GM18507 (cell line): Measurements from ENCODE around the gene PDCD1.
A peak's percentile ranks its signal among the peaks of the same experiment; 100 is the strongest.

ENCODE experiments used
- DNase-seq: peaks from one replicate; pipeline ENCODE4 v3.0.0; 2011; ENCODE audit warnings: low read depth; ENCODE audit not compliant: insufficient read length; ENCODE audit errors: extremely low spot score
- FAIRE-seq: peaks from 2 replicates; lab custom pipeline; 2011; peaks lifted over from hg19 to GRCh38; lab: Jason Lieb, UNC

Gene PDCD1

DNA sequence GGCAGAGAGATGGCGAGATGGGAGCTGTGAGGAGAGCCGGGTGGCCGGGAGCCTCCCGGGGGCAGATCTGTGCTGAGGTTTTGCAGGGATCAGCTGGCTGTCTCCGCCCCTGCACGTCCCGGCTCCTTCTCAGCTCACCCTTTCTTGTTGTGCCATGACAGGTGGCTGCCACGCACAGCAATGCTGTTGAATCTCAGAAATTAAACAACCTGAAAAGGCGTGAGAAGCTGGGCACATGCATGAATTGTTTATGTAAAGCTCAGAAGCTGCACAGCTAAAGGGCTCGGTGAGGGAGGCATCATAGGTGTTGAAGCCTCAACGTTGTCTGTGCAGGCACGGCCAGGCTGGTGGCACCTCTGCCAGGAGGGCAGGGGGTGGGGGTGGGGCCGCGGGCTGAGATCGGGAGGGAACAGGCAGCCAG is 10.0 kb upstream of the PDCD1 start:
- DNase-seq (no peak), FAIRE-seq (no peak)

GRCh38 chr2:241867776-241868420 is 9.2 kb upstream of the PDCD1 start:
- DNase-seq (no peak), FAIRE-seq (no peak)

DNA sequence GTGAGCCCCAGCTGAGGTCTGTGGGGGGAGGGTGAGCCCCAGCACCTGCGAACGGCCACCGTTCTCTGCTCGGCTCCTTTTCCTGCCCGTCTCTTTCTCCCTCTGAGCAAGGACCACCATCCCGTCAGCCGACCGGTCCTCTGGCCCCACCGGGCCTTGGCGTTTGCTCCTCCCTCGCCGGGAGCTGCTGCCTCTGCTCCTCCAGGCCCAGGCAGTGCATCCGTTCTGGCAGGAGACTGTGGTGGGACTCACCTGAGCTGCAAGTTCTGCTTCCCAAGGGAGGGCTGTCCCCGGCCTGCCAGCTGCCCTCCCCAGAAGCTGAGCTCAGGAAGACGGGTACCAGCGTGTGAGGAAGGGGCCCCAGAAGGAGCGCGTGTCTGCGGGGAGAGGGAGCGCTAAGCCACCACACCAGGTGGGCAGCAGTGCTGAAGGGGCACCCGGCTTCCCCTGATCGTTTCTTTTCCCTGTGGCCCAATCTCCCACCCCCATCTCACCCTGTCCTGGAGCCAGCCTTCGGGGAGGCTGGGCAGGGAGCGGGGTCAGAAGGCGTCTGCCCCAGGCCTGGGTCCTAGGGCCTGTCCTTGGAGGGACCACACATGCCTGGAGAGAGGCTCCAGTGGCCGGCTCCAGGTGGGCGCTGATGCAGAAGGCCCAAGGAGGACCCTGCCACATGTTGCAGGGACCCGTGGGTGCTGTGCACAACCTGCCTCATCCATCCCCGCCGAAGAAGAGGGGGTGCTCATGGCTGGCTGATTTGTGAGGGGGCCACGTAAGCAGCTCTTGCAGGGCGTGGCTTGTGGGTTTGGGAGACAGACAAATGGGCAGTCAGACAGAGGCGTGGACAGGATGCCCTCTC is 8.3 kb upstream of the PDCD1 start:
- no peak for DNase-seq
- no peak for FAIRE-seq

DNA sequence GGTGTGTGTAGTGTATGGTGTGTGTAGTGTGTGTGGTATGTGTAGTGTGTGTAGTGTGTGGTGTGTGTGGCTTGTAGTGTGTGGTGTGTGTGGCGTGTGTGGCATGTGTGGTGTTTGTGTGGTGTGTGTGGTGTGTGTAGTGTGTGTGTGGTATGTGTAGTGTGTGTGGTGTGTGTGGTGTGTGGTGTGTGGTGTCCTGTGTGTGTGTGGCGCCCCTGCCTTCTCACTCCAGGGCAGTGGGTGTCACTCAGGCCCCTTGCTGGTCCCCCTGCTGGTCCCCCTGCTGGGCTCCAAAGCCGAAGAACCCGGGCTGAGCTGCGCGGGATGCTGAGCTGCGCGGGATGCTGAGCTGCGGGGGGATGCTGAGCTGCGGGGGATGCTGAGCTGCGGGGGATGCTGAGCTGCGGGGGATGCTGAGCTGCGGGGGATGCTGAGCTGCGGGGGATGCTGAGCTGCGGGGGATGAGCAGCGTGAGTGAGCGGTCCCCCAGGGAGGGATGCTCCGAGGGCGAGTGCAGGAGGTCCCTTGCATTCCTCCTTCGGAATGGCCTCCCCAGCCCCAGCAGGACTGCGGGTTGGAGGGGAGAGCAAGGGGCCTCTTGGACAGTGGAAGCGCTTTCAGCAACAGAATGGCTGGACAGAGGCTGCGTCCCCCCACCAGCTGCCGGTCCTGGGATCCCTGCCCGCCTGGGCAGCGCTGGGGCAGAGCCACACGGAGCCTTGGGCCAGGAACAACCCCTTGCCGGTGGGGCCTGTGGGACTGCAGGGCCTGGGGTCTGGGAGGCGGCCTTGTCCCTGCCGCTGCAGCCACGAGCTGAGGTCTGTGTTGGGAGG is 7.5 kb upstream of the PDCD1 start:
- DNase-seq (no peak), FAIRE-seq (no peak)

DNA sequence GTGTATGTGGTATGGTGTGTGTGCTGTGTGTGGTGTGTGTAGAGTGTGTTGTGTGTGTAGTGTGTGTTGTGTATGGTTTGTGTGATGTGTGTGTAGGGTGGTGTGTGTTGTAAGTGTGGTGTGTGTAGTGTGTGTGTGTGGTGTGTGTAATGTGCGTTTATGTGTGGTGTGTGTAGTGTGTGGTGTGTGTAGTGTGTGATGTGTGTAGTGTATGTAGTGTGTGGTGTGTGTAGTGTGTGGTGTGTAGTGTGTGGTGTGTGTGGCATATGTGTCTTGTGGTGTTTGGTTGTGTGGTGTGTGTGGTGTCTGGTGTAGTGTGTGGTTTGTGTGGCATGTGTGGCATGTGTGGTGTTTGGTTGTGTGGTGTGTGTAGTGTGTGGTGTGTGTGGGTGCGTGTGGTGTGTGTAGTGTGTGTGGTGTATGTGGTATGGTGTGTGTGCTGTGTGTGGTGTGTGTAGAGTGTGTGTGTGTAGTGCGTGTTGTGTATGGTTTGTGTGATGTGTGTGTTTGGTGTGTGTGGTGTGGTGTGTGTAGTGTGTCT is 6.8 kb upstream of the PDCD1 start:
- FAIRE-seq (peak; percentile 82), DNase-seq (no peak)

DNA sequence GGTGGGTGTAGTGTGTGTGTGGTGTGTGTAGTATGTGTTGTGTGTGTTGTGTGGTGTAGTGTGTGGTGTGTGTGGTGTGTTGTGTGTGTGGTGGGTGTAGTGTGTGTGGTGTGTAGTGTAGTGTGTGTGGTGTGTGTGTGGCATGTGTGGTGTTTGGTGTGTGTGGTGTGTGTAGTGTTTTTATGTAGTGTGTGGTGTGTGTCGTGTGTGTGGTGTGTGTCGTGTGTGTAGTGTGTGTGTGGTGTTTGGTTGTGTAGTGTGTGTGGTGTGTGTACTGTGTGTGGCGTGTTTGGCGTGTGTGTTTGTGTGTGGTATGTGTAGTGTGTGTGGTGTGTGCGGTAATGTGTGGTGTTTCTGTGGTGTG is 6.1 kb upstream of the PDCD1 start:
- FAIRE-seq (no peak), DNase-seq (no peak)

GRCh38 chr2:241864168-241864849 is 5.6 kb upstream of the PDCD1 start:
- FAIRE-seq: peak; percentile 82
- no peak for DNase-seq

DNA sequence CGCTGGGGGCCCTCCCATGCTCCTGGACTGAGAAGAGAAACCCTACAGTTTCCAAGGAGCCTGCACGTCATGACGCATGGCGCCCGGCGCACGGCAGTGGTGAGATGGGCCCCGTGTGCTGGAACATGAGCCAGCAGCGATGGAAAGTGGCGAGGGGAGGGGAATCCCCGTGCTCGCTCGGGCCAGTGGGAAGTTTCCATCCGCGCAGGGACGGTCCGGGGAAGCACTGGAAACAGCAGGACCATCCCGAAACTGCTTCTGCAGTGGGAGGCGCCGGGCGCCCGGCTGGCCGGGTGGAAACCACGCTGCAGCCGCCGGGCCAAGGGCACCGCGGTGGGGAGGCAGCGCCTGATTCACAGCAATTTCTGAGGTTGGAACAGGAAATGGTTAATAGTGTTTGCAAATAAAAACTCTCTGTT is 4.9 kb upstream of the PDCD1 start:
- peak; percentile 82 for FAIRE-seq
- no peak for DNase-seq

DNA sequence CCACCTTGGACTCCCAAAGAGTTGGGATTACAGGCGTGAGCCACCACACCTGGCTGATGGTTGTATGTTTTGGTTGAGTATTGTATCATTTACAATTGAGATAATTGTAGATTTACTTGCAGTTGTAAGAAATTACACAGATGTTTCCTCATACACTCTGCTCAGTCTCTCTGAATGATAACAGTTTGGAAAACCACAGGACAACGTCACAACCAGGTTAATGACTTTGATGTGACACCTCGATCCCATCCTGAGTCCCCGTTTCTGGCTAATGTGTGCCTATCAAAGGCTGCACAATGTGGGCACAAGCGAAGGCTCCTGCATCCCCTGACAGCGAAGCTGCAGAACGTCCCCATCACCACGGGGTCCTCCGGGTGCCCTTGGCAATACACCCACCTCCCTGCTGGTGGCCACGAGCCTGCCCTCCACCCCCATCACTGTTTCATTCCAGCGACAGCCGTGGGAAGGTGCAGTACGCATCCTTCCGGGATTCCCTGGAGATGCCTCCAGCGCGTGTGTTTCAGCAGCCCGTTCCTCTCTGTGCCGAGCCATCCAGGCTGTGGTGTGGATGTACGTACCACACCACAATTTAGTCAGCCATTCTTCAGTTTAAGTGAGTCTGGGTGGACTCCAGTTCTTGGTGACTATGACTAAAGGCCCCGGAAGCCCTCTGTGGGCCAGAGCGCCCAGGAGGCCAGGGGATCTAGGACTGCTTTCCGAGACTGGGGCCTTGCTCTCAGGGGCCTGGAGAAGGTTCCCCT is 4.3 kb upstream of the PDCD1 start:
- no peak for FAIRE-seq
- no peak for DNase-seq

DNA sequence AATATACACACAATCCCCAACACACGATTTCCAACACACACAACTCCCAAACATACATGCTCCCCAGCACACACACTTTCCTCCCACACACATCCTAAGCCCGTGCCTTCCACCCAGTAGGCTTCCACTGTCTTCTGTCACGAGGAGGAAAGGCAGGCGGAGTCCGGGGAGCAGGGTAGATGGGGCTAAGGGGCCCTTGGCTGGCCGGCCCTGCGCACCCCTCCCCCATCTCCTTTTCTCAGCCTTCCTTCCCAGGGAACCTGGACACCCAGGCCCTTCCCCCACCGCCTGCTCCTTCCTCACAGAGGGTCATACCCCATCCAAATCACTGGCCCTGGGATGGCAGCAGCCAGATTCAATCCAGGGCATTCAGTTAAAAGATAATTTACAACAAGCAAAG is 3.4 kb upstream of the PDCD1 start:
- FAIRE-seq: no peak
- DNase-seq: no peak

DNA sequence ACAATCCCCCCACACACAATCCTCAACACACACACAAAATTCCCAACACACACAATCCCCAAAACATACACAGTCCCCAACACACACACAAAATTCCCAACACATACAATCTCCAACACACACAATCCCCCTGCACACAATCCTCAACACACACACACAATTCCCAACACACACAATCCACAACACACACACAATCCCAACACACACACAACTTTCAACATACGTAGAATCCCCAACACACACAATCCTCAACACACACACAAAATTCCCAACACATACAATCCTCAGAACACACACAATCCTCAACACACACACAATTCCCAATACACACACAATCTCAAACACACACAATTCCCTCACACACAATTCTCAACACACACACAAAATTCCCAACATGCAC is 2.6 kb upstream of the PDCD1 start:
- DNase-seq: no peak
- FAIRE-seq: no peak

DNA sequence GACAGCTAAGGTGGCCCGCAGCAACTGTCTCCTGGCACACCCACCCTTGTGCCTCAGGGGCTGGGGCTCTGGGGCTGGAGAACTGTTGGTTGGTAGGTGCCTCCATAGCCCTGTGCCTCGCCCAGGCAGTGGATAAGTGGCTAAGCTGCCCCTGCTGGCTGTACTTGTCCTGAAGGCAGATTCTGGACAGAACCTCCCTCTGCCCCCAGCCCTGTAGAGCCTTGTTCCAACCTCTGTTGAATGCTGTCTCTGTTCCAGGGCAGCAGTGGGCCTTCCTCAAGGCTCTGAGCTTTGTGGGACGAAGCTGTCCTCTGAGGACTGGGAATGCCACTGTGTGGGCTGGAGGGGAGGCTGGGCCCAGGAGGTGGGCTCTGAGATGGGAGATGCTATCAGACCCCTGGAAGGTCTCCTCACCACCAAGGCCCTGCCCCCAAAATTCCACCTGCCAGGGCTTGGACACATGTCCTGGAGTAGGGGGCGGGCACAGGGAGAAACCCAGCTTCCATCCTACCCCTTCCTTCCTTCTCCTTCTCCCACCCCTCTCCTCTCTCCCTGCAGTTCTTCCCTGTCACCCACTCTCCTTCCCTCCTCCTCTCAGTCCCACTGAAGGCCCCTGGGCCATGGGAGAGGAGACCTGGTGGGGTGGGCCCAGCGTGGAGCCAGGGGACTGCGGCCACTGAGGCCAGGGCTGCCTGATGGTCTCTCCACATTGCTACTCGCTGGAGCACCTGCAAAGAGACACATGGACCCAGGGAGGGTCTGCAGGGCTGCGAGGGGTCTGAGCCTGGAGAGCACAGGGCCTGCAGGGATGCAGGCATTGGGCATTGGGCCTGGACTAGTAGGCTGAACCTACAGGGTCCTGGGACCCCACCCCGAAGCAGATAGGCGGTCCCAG is 1.7 kb upstream of the PDCD1 start:
- FAIRE-seq: no peak
- no peak for DNase-seq

- peak; percentile 62 for DNase-seq
- peak; percentile 96 for FAIRE-seq
These were observed 916 bp upstream of the PDCD1 start for GRCh38 chr2:241859436-241860183.

GRCh38 chr2:241859017-241859435 is 332 bp upstream of the PDCD1 start:
- no peak for FAIRE-seq
- no peak for DNase-seq

- no peak for FAIRE-seq
- DNase-seq: no peak
These were observed 1.0 kb downstream of the PDCD1 start for GRCh38 chr2:241857572-241858121.

DNA sequence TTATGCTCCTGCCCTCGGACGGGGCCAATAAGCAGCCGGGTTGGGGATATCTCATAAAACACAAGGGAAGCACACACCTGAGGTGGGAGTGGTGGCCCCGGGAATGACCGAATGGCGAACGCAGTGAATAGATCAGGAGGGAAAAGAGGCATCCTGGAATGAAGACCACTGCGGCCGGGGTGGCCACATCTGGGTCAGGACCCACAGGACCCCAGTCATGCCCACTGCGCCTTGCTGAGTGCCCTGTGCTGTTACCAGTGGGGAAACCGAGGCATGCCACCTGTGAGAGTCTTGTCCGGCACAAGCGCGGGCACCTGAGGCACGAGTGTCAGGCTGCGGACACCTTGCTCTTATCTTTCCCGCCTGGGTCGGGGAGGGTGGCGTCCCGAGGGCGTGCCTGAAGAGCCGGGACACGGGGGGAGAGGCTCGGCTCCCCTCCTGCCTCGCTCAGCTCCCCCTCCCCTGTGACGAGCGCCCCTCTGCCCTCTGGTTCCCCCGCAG is 1.6 kb downstream of the PDCD1 start:
- DNase-seq: no peak
- FAIRE-seq: no peak
